Activated CD4-positive, alpha-beta memory T cell treated with anti-CD3 and anti-CD28 coated beads, Interleukin-2, amount 10 ng/mL, durations not matched to agents 7 days and 5 days (primary cell): ENCODE data around the gene SFN. TPM values are rescaled to one million over a fixed set of nuclear protein-coding genes. Genes with fewer than 3 reads are reported as not detected.

Experiments used
- CTCF ChIA-PET: fragments of 350-600 bp; sonication (Branson Sonifier 250); formaldehyde crosslinking; loops from one replicate; lab custom pipeline; 2021; ENCODE audit warnings: antibody characterized with exemption, inconsistent platforms; lab: Charles Lee
- POLR2A ChIA-PET: fragments of 350-600 bp; sonication (Branson Sonifier 250); formaldehyde crosslinking; loops from one replicate; lab custom pipeline; 2021; ENCODE audit warnings: antibody characterized with exemption; lab: Charles Lee
- DNase-seq: peaks from one replicate; pipeline ENCODE4 v3.0.0-alpha.2; 2020
- H3K27ac Mint-ChIP-seq: one replicate; pipeline ENCODE4 v1.8.0; 2021; ENCODE audit warnings: mild to moderate bottlenecking, mixed read lengths
- H3K27me3 Mint-ChIP-seq: one replicate; pipeline ENCODE4 v1.8.0; 2021; ENCODE audit warnings: mixed read lengths
- H3K36me3 Mint-ChIP-seq: one replicate; pipeline ENCODE4 v1.8.0; 2021; ENCODE audit warnings: low read depth, mixed read lengths
- H3K4me1 Mint-ChIP-seq: one replicate; pipeline ENCODE4 v1.8.0; 2021; ENCODE audit warnings: mixed read lengths
- H3K4me3 Mint-ChIP-seq: one replicate; pipeline ENCODE4 v1.8.0; 2021; ENCODE audit warnings: mild to moderate bottlenecking, mixed read lengths
- H3K9me3 Mint-ChIP-seq: one replicate; pipeline ENCODE4 v1.8.0; 2021; ENCODE audit warnings: mixed read lengths
- total RNA-seq, 2 experiments: library from RNA; stranded (reverse); gene quantifications; one replicate each; pipeline ENCODE4 v1.2.3, GENCODE V29; 2021

The SFN gene
- total RNA-seq, 2 experiments from 2014 or later, result 4.9 to 5.0 TPM

- ChIA-PET CTCF (no interaction called here), POLR2A (interaction anchor here (1.7 kb wide), 1 partner anchor 42 kb away, joined by 4 read pairs; no protein-coding TSS in a partner anchor)
- H3K36me3 Mint-ChIP-seq, result no peaks in the 10 kb centered on the region
- no peak overlapping the region for H3K27ac Mint-ChIP-seq
- DNase-seq, result no peak
- no peaks in the 10 kb centered on the region for H3K9me3 Mint-ChIP-seq
- peaks cover 11% of the 10 kb centered on the region for H3K27me3 Mint-ChIP-seq
- peaks cover 2% of the 10 kb centered on the region for H3K4me1 Mint-ChIP-seq
- no peak overlapping the region for H3K4me3 Mint-ChIP-seq
These were observed 44.3 kb downstream of the SFN start for GRCh38 chr1:26907071-26907917.

- Mint-ChIP-seq H3K27me3 (peaks cover 11% of the 10 kb centered on the region), H3K27ac (no peak overlapping the region), H3K36me3 (no peaks in the 10 kb centered on the region), H3K4me3 (no peak overlapping the region), H3K9me3 (no peaks in the 10 kb centered on the region), H3K4me1 (no peaks in the 10 kb centered on the region)
- POLR2A ChIA-PET, result interaction anchor here (2.4 kb wide), 1 partner anchor 10 kb away, joined by 15 read pairs; the partner anchor contains the start of gene GPATCH3
- no peak for DNase-seq
- CTCF ChIA-PET, result interaction anchor here (0.6 kb wide), 1 partner anchor 266 kb away, joined by 3 read pairs; no protein-coding TSS in a partner anchor
These were observed 47.0 kb downstream of the SFN start for GRCh38 chr1:26909951-26910342.

GRCh38 chr1:26910343-26911160, 47.6 kb downstream of the SFN start:
- ChIA-PET CTCF (no interaction called here), POLR2A (interaction anchor here (2.4 kb wide), 1 partner anchor 10 kb away, joined by 15 read pairs; the partner anchor contains the start of gene GPATCH3)
- H3K27me3 Mint-ChIP-seq, result peaks cover 11% of the 10 kb centered on the region
- no peaks in the 10 kb centered on the region for H3K4me1 Mint-ChIP-seq
- no peak overlapping the region for H3K27ac Mint-ChIP-seq
- no peak overlapping the region for H3K4me3 Mint-ChIP-seq
- DNase-seq, result no peak
- H3K9me3 Mint-ChIP-seq, result no peaks in the 10 kb centered on the region
- H3K36me3 Mint-ChIP-seq, result no peaks in the 10 kb centered on the region

- Mint-ChIP-seq H3K4me1 (no peaks in the 10 kb centered on the region), H3K27ac (no peak overlapping the region)
- CTCF ChIA-PET, result no interaction called here
These were observed 48.6 kb downstream of the SFN start for GRCh38 chr1:26911399-26912146.

DNA sequence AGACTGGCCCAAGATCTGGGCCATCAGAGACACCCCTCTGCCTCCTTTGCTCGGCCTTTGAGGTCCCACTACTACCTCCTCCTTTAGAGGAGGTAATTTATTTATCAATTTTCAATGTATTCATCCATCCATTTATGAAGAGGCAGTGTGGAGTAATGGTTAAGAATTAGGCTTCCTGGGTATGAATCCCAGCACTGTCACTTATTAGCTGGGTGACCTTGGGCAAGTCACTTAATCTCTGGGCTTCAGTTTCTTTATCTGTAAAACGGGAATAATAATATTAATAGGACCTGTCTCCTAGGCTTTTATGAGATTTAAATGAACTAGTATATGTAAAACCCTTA, 49.2 kb downstream of the SFN start:
- Mint-ChIP-seq H3K4me1 (no peaks in the 10 kb centered on the region), H3K27me3 (peaks cover 7% of the 10 kb centered on the region), H3K27ac (no peak overlapping the region), H3K36me3 (no peaks in the 10 kb centered on the region), H3K9me3 (no peaks in the 10 kb centered on the region), H3K4me3 (no peak overlapping the region)
- ChIA-PET POLR2A (interaction anchor here (1.0 to 2.0 kb wide), 2 partner anchors 12 to 22 kb away, joined by 4 to 7 read pairs; partner anchors contain the start of genes GPATCH3 and GPN2), CTCF (interaction anchor here (1.2 kb wide), 1 partner anchor 11 kb away, joined by 4 read pairs; the partner anchor contains the start of gene GPATCH3)
- no peak for DNase-seq

More at GRCh38 chr1:26911399-26912146, 48.6 kb downstream of the SFN start:
- no peaks in the 10 kb centered on the region for H3K36me3 Mint-ChIP-seq
- POLR2A ChIA-PET, result no interaction called here
- H3K4me3 Mint-ChIP-seq, result no peak overlapping the region
- no peak for DNase-seq
- no peaks in the 10 kb centered on the region for H3K9me3 Mint-ChIP-seq
- peaks cover 11% of the 10 kb centered on the region for H3K27me3 Mint-ChIP-seq

- ChIA-PET POLR2A (interaction anchor here (1.6 to 2.0 kb wide), 2 partner anchors 11 to 23 kb away, joined by 3 to 7 read pairs; partner anchors contain the start of gene GPN2), CTCF (interaction anchor here (1.2 kb wide), 1 partner anchor 13 kb away, joined by 4 read pairs; the partner anchor contains the start of gene GPATCH3)
- no peak for DNase-seq
- Mint-ChIP-seq H3K27ac (no peak overlapping the region), H3K36me3 (no peaks in the 10 kb centered on the region), H3K9me3 (no peaks in the 10 kb centered on the region), H3K4me1 (no peaks in the 10 kb centered on the region), H3K4me3 (no peak overlapping the region), H3K27me3 (peaks cover 5% of the 10 kb centered on the region)
These were observed 50.4 kb downstream of the SFN start for GRCh38 chr1:26913389-26913753.

Other genes starting within 250 kb of the SFN start
- 10 to 100 TPM; 88.9 to 90.0 TPM for gene ARID1A, start 167.1 kb upstream of the SFN start, total RNA-seq
- gene PIGV, start 75.2 kb upstream of the SFN start, total RNA-seq, result 10 to 100 TPM; 16.6 to 16.9 TPM
- gene ZDHHC18, start 36.5 kb upstream of the SFN start, total RNA-seq, result 10 to 100 TPM; 73.3 to 76.3 TPM
- 10 to 100 TPM; 29.4 to 31.4 TPM for gene GPN2, start 27.1 kb downstream of the SFN start, total RNA-seq
- gene GPATCH3, start 37.3 kb downstream of the SFN start, total RNA-seq, result 10 to 100 TPM; 16.0 to 16.7 TPM
- gene NR0B2, start 50.8 kb downstream of the SFN start, total RNA-seq, result not detected
- gene NUDC, start 58.6 kb downstream of the SFN start, total RNA-seq, result 10 to 100 TPM; 55.5 to 56.1 TPM
- under 1 TPM in 1 of 2 experiments, not detected in 1; 0.13 TPM for gene KDF1, start 97.3 kb downstream of the SFN start, total RNA-seq
- gene TRNP1, start 130.5 kb downstream of the SFN start, total RNA-seq, result not detected
- gene TENT5B, start 149.7 kb downstream of the SFN start, total RNA-seq, result not detected